ENCODE results near the gene GPSM3.

DNA sequence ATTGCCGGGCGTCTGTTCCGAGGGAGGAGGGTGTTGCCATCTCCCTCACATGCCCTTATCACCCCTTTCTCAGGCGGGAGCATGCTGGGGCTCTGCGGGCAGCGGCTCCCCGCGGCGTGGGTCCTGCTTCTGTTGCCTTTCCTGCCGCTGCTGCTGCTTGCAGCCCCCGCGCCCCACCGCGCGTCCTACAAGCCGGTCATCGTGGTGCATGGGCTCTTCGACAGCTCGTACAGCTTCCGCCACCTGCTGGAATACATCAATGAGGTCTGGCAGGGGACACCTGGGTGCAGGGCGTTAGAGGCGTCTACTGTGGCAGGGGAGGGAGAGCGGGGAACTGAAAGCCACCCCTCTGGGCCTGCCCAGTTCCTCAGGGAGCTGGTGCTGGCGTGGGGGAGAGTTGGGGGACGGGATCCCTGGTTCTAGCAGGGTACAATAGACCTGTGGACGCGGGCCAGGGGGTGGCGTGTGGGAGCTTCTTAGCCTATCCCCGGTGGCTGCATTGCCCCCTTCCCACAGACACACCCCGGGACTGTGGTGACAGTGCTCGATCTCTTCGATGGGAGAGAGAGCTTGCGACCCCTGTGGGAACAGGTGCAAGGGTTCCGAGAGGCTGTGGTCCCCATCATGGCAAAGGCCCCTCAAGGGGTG is 37.8 kb downstream of the GPSM3 start:
- TF ChIP-seq, protein P1, sequence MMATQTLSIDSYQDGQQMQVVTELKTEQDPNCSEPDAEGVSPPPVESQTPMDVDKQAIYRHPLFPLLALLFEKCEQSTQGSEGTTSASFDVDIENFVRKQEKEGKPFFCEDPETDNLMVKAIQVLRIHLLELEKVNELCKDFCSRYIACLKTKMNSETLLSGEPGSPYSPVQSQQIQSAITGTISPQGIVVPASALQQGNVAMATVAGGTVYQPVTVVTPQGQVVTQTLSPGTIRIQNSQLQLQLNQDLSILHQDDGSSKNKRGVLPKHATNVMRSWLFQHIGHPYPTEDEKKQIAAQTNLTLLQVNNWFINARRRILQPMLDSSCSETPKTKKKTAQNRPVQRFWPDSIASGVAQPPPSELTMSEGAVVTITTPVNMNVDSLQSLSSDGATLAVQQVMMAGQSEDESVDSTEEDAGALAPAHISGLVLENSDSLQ (IDR thresholded peaks at IDR 0.05): no peak
- TF ChIP-seq NFRKB (IDR thresholded peaks at IDR 0.05) (no peak), ARNT (IDR thresholded peaks at IDR 0.05) (no peak), ZNF384 (IDR thresholded peaks at IDR 0.05) (no peak), L3MBTL2 (conservative IDR thresholded peaks at IDR 0.05) (peak; percentile 55)

Data from HEK293T (cell line).